SK-N-SH treated with all-trans-retinoic acid at 6 μM for 48 hours (cell line): ENCODE measurements around the gene S100A16.

Experiments used
- ATAC-seq: fragments of 200-7000 bp; cut with Tn5 transposase; 3 replicates; pipeline ENCODE4 v1.9.1; 2020; ENCODE audit warnings: mild to moderate bottlenecking, moderate library complexity
- ARNTL ChIP-seq: fragments of 450-650 bp; formaldehyde crosslinking; IDR thresholded peaks from 2 replicates; pipeline ENCODE4 v1.5.0; 2020; ENCODE audit warnings: low read depth, mild to moderate bottlenecking, moderate library complexity, borderline replicate concordance
- BACH2 ChIP-seq: fragments of 250-450 bp; sonication (Bioruptor Pico); IDR thresholded peaks from 2 replicates; pipeline ENCODE4 v1.9.0; 2021; ENCODE audit warnings: mild to moderate bottlenecking, borderline replicate concordance
- CREB5 ChIP-seq: fragments of 250-450 bp; sonication (Bioruptor Pico); IDR thresholded peaks from 2 replicates; pipeline ENCODE4 v1.5.1; 2020; ENCODE audit warnings: low read depth, mild to moderate bottlenecking, moderate library complexity
- CSDC2 ChIP-seq: fragments of 250-450 bp; sonication (Bioruptor Pico); IDR thresholded peaks from 2 replicates; pipeline ENCODE4 v1.5.0; 2020; ENCODE audit warnings: mild to moderate bottlenecking, moderate library complexity
- ESRRG ChIP-seq: fragments of 250-450 bp; sonication (Bioruptor Pico); IDR thresholded peaks from 2 replicates; pipeline ENCODE4 v1.6.1; 2021; ENCODE audit warnings: mild to moderate bottlenecking
- GLIS3 ChIP-seq: fragments of 250-450 bp; sonication (Bioruptor Pico); IDR thresholded peaks from 2 replicates; pipeline ENCODE4 v1.5.0; 2020; ENCODE audit warnings: mild to moderate bottlenecking, moderate library complexity
- OSR1 ChIP-seq: fragments of 250-450 bp; sonication (Bioruptor Pico); IDR thresholded peaks from 2 replicates; pipeline ENCODE4 v1.8.0; 2022; ENCODE audit warnings: moderate library complexity, mild to moderate bottlenecking, inconsistent platforms
- PATZ1 ChIP-seq: fragments of 250-450 bp; sonication (Bioruptor Pico); IDR thresholded peaks from 2 replicates; pipeline ENCODE4 v1.8.0; 2020; ENCODE audit warnings: mild to moderate bottlenecking, moderate library complexity, borderline replicate concordance
- PPARA ChIP-seq: fragments of 250-450 bp; sonication (Bioruptor Pico); IDR thresholded peaks from 2 replicates; pipeline ENCODE4 v1.5.0; 2020; ENCODE audit warnings: mild to moderate bottlenecking, borderline replicate concordance
- RARB ChIP-seq: fragments of 250-450 bp; sonication (Bioruptor Pico); IDR thresholded peaks from 2 replicates; pipeline ENCODE4 v1.8.0; 2021; ENCODE audit warnings: mild to moderate bottlenecking, moderate library complexity
- SNAI2 ChIP-seq: fragments of 250-450 bp; sonication (Bioruptor Pico); IDR thresholded peaks from 2 replicates; pipeline ENCODE4 v1.5.0; 2020; ENCODE audit warnings: mild to moderate bottlenecking, moderate library complexity
- TCF4 ChIP-seq: fragments of 250-450 bp; sonication (Bioruptor Pico); IDR thresholded peaks from 2 replicates; pipeline ENCODE4 v1.8.0; 2021; ENCODE audit warnings: mild to moderate bottlenecking, moderate library complexity, borderline replicate concordance
- TOX ChIP-seq: fragments of 250-450 bp; sonication (Bioruptor Pico); IDR thresholded peaks from 2 replicates; pipeline ENCODE4 v1.8.0; 2021; ENCODE audit warnings: mild to moderate bottlenecking, moderate library complexity, borderline replicate concordance
- TSHZ2 ChIP-seq: fragments of 250-450 bp; sonication (Bioruptor Pico); IDR thresholded peaks from 2 replicates; pipeline ENCODE4 v1.5.0; 2020; ENCODE audit warnings: mild to moderate bottlenecking, moderate library complexity
- ZFP3 ChIP-seq: fragments of 250-450 bp; sonication (Bioruptor Pico); IDR thresholded peaks from 2 replicates; pipeline ENCODE4 v1.5.0; 2020; ENCODE audit warnings: mild to moderate bottlenecking, moderate library complexity
- ZNF565 ChIP-seq: fragments of 450-650 bp; formaldehyde crosslinking; conservative IDR thresholded peaks from 2 replicates; pipeline ENCODE4 v1.5.0; 2020; ENCODE audit warnings: low read depth, mild to moderate bottlenecking, moderate library complexity
- ZNF70 ChIP-seq: fragments of 450-650 bp; formaldehyde crosslinking; IDR thresholded peaks from 2 replicates; pipeline ENCODE4 v1.5.0; 2020; ENCODE audit warnings: mild to moderate bottlenecking, moderate library complexity
- ZNF8 ChIP-seq: fragments of 450-650 bp; formaldehyde crosslinking; IDR thresholded peaks from 2 replicates; pipeline ENCODE4 v1.5.0; 2020; ENCODE audit warnings: mild to moderate bottlenecking, moderate library complexity
- TF ChIP-seq, protein P1 (sequence below): fragments of 250-450 bp; sonication (Bioruptor Pico); IDR thresholded peaks from 2 replicates; pipeline ENCODE4 v1.8.0; 2021; ENCODE audit warnings: low read depth, mild to moderate bottlenecking, moderate library complexity, borderline replicate concordance
- TF ChIP-seq, protein P2 (sequence below): fragments of 250-450 bp; sonication (Bioruptor Pico); IDR thresholded peaks from 2 replicates; pipeline ENCODE4 v1.5.1; 2021; ENCODE audit warnings: mild to moderate bottlenecking, moderate library complexity

The S100A16 gene

DNA sequence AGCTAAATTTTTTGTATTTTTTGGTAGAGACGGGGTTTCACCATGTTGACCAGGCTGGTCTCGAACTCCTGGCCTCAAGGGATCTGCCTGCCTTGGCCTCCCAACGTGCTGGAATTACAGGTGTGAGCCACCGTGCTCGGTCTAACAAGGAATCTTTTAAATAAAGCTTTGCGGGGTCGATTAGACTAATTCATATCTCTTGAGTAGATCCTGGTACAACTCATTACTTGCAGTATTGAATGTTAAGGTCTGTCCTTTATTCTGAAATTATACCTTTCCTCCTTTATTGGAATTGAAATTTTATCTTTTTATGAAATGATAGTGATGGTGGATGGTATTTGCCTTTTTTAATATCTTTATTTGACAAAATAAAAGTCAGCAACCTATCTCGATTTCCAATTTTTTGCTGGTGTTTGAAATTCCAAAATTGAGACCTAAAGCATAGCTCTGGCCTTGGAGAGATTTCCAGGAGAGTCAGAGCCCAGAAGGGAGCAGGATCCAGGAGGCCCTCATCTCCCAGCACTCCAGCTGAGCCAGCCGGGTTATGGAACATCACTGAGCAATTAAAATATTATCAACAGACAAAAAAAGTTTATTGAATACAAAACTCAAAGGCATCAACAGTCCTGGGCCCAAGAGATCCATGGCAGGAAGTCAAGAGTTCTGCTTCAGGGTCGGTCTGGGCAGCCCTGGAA lies 52.0 kb downstream of the S100A16 start:
- no peak for TF ChIP-seq ZNF565
- TF ChIP-seq ZNF70: no peak
- TF ChIP-seq, all 23 proteins: peak for 0
- no peak for ATAC-seq

DNA sequence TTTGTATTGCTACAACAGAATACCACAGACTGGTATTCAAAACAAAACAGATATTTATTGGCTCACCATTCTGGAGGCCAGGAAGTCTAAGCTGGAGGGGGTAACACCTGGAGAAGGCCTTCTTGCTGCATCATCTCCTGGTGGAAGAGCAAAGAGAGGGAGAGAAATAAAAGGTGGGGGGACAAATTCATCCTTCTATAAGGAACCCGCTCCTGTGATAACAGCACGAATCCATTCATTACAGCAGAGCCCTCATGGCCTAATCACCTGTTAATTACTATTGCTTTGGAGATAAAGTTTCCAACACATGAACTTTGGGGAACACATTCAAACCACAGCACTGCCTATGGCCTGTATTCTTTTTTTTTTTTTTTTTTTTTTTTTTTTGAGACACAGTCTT lies 52.7 kb downstream of the S100A16 start:
- TF ChIP-seq PATZ1 (no peak), ZNF8 (CRISPR knock-in tag) (no peak), ESRRG (CRISPR knock-in tag) (no peak), RARB (CRISPR knock-in tag) (no peak), ZFP3 (CRISPR knock-in tag) (no peak), PPARA (CRISPR knock-in tag) (no peak), TSHZ2 (CRISPR knock-in tag) (no peak), OSR1 (no peak), TOX (CRISPR knock-in tag) (no peak), CREB5 (no peak), GLIS3 (no peak), CSDC2 (no peak), BACH2 (CRISPR knock-in tag) (no peak)
- TF ChIP-seq, protein P1, sequence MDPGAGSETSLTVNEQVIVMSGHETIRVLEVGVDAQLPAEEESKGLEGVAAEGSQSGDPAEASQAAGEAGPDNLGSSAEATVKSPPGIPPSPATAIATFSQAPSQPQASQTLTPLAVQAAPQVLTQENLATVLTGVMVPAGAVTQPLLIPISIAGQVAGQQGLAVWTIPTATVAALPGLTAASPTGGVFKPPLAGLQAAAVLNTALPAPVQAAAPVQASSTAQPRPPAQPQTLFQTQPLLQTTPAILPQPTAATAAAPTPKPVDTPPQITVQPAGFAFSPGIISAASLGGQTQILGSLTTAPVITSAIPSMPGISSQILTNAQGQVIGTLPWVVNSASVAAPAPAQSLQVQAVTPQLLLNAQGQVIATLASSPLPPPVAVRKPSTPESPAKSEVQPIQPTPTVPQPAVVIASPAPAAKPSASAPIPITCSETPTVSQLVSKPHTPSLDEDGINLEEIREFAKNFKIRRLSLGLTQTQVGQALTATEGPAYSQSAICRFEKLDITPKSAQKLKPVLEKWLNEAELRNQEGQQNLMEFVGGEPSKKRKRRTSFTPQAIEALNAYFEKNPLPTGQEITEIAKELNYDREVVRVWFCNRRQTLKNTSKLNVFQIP (CRISPR knock-in tag): no peak
- no peak for ATAC-seq

DNA sequence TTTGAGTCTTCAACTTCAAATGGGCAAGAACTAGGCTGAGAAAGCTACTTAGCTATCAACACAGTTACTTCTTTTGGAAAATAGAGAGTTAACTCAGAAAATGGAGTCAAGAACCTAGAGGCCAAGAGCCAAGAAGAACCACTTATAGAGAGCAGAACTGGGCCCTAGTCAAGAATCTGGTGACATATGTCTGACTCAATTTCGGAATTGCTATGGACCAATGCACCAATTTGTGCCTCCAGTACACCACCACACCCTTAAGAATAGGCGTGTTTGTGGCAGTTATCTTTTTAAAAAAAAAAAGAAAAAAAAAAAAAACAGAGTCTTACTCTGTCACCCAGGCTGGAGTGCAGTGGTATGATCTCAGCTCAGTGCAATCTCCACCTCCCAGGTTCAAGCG lies 55.1 kb downstream of the S100A16 start:
- no peak for ATAC-seq
- TF ChIP-seq TOX (CRISPR knock-in tag) (no peak), PPARA (CRISPR knock-in tag) (no peak), CREB5 (no peak), ARNTL (no peak), ZNF565 (no peak), SNAI2 (CRISPR knock-in tag) (no peak), RARB (CRISPR knock-in tag) (no peak), BACH2 (CRISPR knock-in tag) (no peak), CSDC2 (no peak), TSHZ2 (CRISPR knock-in tag) (no peak), ZNF70 (no peak), GLIS3 (no peak), TCF4 (CRISPR knock-in tag) (no peak), ZNF8 (CRISPR knock-in tag) (no peak)
- TF ChIP-seq, protein P1 (CRISPR knock-in tag): no peak
- TF ChIP-seq, protein P2, sequence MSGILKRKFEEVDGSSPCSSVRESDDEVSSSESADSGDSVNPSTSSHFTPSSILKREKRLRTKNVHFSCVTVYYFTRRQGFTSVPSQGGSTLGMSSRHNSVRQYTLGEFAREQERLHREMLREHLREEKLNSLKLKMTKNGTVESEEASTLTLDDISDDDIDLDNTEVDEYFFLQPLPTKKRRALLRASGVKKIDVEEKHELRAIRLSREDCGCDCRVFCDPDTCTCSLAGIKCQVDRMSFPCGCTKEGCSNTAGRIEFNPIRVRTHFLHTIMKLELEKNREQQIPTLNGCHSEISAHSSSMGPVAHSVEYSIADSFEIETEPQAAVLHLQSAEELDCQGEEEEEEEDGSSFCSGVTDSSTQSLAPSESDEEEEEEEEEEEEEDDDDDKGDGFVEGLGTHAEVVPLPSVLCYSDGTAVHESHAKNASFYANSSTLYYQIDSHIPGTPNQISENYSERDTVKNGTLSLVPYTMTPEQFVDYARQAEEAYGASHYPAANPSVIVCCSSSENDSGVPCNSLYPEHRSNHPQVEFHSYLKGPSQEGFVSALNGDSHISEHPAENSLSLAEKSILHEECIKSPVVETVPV: no peak
